ENCODE data around the gene CAMSAP1. TPM values are rescaled to one million over a fixed set of nuclear protein-coding genes. Genes with fewer than 3 reads are reported as not detected.

CAMSAP1 gene
- total and polyA plus RNA-seq, 10 of the 15 experiments (the other 5 are each of a cell fraction or from before 2014, with no cell fraction given): 1.4 to 24.7 (median 8.0) TPM

DNA sequence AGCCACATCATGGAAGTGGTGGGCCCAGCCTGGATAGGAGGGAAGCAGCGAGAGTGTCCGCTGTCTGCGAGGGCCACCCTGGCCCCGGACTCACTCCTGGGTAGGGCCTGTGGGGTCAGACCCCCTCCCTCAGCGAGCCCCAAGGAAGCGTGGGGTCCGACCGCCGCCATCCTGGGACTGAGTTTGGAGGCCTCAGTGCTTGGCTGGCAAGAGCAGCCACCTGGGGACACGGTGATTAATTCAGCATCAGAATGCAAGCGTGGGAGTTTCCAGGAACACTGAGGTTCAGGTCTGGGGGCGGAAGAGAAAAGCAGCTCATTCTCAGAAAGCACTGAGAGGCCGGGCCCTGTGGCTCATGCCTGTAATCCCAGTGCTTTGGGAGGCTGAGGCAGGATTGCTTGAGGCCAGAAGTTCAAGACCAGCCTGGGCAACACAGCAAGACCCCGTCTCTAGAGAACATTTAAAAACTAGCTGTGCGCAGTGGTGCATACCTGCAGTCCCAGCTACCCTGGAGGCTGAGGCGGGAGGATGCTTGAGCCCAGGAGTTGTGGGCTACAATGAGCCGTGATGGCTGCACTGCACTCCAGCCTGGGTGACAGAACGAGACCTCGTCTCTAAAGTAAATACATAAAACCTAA is 18.3 kb upstream of the CAMSAP1 start:
- in situ Hi-C loops (cut with MboI) (no loop called here), intact Hi-C loops (cut with micrococcal nuclease; ENCODE audit: unreplicated experiment) (no loop called here)
- TF ChIP-seq, protein P1, sequence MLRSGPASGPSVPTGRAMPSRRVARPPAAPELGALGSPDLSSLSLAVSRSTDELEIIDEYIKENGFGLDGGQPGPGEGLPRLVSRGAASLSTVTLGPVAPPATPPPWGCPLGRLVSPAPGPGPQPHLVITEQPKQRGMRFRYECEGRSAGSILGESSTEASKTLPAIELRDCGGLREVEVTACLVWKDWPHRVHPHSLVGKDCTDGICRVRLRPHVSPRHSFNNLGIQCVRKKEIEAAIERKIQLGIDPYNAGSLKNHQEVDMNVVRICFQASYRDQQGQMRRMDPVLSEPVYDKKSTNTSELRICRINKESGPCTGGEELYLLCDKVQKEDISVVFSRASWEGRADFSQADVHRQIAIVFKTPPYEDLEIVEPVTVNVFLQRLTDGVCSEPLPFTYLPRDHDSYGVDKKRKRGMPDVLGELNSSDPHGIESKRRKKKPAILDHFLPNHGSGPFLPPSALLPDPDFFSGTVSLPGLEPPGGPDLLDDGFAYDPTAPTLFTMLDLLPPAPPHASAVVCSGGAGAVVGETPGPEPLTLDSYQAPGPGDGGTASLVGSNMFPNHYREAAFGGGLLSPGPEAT (IDR thresholded peaks at IDR 0.05; ENCODE audit: low read depth): no peak
- TF ChIP-seq TCF3 (IDR thresholded peaks at IDR 0.05; ENCODE audit: borderline replicate concordance, insufficient read depth, low read depth, low read length) (0 out of 2 replicates have a peak, but pooled peaks have one; percentile 38), EED (IDR thresholded peaks at IDR 0.05; ENCODE audit: low read depth) (peak; percentile 47; the same call in 1 of the 2 replicates), EGR1 (IDR thresholded peaks at IDR 0.05; ENCODE audit: borderline replicate concordance in 1 of 2, low read depth in 2 of 2, low read length in 2 of 2) (peak in 1 of 2 experiments; percentile 84; a peak in 2 of 3 replicates)
- H3K9me3 ChIP-seq (replicated peaks; ENCODE audit: control insufficient read depth, insufficient read depth, low read length): no peaks in the 10 kb centered on the region
- peak overlapping the region; percentile 24; the same call in 1 of the 2 replicates for H3K27ac ChIP-seq (ENCODE audit: control insufficient read depth, insufficient read depth)
- DNase-seq (ENCODE audit: low read depth, low spot score) (no peak), ATAC-seq (peak; percentile 40), FAIRE-seq (no peak)
- ChIA-PET POLR2A (interaction anchor here (0.6 kb wide), 1 partner anchor 18 kb away, joined by 3 read pairs; the partner anchor contains the start of gene CAMSAP1), CTCF (interaction anchor here (1.0 to 1.5 kb wide), 3 partner anchors 34 to 63 kb away, joined by 3 to 4 read pairs (median 3); no protein-coding TSS in a partner anchor), SMC1A (ENCODE audit: uncharacterized antibody, unreplicated experiment) (interaction anchor here (0.7 kb wide), 1 partner anchor 1154 kb away, joined by 4 read pairs; no protein-coding TSS in a partner anchor), RAD21 (ENCODE audit: unreplicated experiment) (no interaction called here)
- H3K36me3 ChIP-seq (ENCODE audit: control insufficient read depth in 2 of 2, insufficient read depth in 2 of 2, low read length in 1 of 2): peaks cover 0 to 2% of the 10 kb centered on the region in 2 experiments; a peak in 3 of 4 replicates
- H3K4me3 ChIP-seq: no peak overlapping the region
- H2AFZ ChIP-seq (ENCODE audit: control insufficient read depth, low read depth, low read length): no peak overlapping the region
- peaks cover 22% of the 10 kb centered on the region for H3K4me1 ChIP-seq (ENCODE audit: control insufficient read depth, insufficient read depth, low read length)
- H3K9ac ChIP-seq (ENCODE audit: control insufficient read depth, insufficient read depth, low read length): no peak overlapping the region
- H3K79me2 ChIP-seq (ENCODE audit: control insufficient read depth, insufficient read depth, low read length): no peaks in the 10 kb centered on the region
- no TSS peak for BruUV-seq (replicated peaks)
- H3K27me3 ChIP-seq (replicated peaks in 1 of 2; ENCODE audit: control insufficient read depth in 2 of 2, insufficient read depth in 2 of 2, low read length in 1 of 2): no peaks in the 10 kb centered on the region
- 0 out of 2 replicates have a peak overlapping the region, but pooled peaks have one; percentile 33 for H3K4me2 ChIP-seq (ENCODE audit: control insufficient read depth, insufficient read depth)
- WGBS (ENCODE audit: insufficient coverage, insufficient replicate concordance, low lambda C conversion rate, missing lambda C conversion rate): 36% methylated on average over 19 of the region's 19 CpGs
- H4K20me1 ChIP-seq (ENCODE audit: control insufficient read depth, insufficient read depth): no peaks in the 10 kb centered on the region
